SU-DHL-6 (cell line): Measurements from ENCODE around the gene TALDO1.

Source experiments
- H2AFZ ChIP-seq: fragments of 200-600 bp; sonication (generic); 2 replicates; pipeline ENCODE4 v1.6.1; 2014; ENCODE audit warnings: low read depth, mild to moderate bottlenecking, moderate library complexity, mixed read lengths, antibody characterized with exemption, low read length; ENCODE audit not compliant: severe bottlenecking
- H3F3A ChIP-seq: fragments of 200-600 bp; shearing (Covaris generic); 2 replicates; pipeline ENCODE4 v1.6.0; 2016; ENCODE audit warnings: antibody characterized with exemption, mild to moderate bottlenecking; ENCODE audit not compliant: insufficient read depth
- H3K27ac ChIP-seq: fragments of 200-600 bp; sonication (generic); 2 replicates; pipeline ENCODE4 v1.5.1; 2016; ENCODE audit warnings: low read depth, mild to moderate bottlenecking, low read length, moderate library complexity, mixed read lengths
- H3K27me3 ChIP-seq: fragments of 200-600 bp; sonication (generic), shearing (Covaris generic); 2 replicates; pipeline ENCODE4 v1.6.0; 2014; ENCODE audit warnings: mild to moderate bottlenecking, low read length
- H3K36me3 ChIP-seq: fragments of 200-600 bp; sonication (generic); 2 replicates; pipeline ENCODE4 v1.6.1; 2014; ENCODE audit warnings: mild to moderate bottlenecking, low read length, mixed read lengths
- H3K4me2 ChIP-seq: fragments of 300-600, 200-600 bp; shearing (Covaris generic), sonication (generic); 2 replicates; pipeline ENCODE4 v1.6.0; 2014; ENCODE audit warnings: low read length, low read depth, mild to moderate bottlenecking; ENCODE audit not compliant: poor library complexity, severe bottlenecking
- H3K4me3 ChIP-seq: fragments of 200-600 bp; sonication (generic); 2 replicates; pipeline ENCODE4 v1.5.1; 2014; ENCODE audit warnings: antibody characterized with exemption, low read length, mild to moderate bottlenecking, mixed read lengths; ENCODE audit not compliant: insufficient read depth, poor library complexity, severe bottlenecking
- H3K79me2 ChIP-seq: fragments of 200-600 bp; sonication (generic); 2 replicates; pipeline ENCODE4 v1.6.1; 2014; ENCODE audit warnings: mild to moderate bottlenecking, low read length, moderate library complexity; ENCODE audit not compliant: insufficient read depth
- H3K9ac ChIP-seq: fragments of 200-600 bp; sonication (generic); 2 replicates; pipeline ENCODE4 v1.7.0; 2014; ENCODE audit warnings: mild to moderate bottlenecking, low read length
- H3K9me2 ChIP-seq: fragments of 200-600 bp; sonication (generic); replicated peaks from 2 replicates; pipeline ENCODE4 v1.6.1; 2014; ENCODE audit warnings: low read length; ENCODE audit not compliant: insufficient read depth
- H3K9me3 ChIP-seq: fragments of 200-600 bp; sonication (generic); 2 replicates; pipeline ENCODE4 v1.6.1; 2014; ENCODE audit warnings: low read length, mixed read lengths; ENCODE audit not compliant: insufficient read depth
- H4K20me1 ChIP-seq: fragments of 200-600 bp; sonication (generic); 2 replicates; pipeline ENCODE4 v1.6.1; 2014; ENCODE audit warnings: low read depth, mild to moderate bottlenecking, antibody characterized with exemption, low read length, moderate library complexity, mixed read lengths
- CTCF ChIP-seq: fragments of 200-600 bp; sonication (generic); IDR thresholded peaks from one replicate; pipeline ENCODE4 v1.5.1; 2017; ENCODE audit warnings: antibody characterized with exemption, mild to moderate bottlenecking, low read length, moderate library complexity; ENCODE audit not compliant: insufficient read depth, poor library complexity, severe bottlenecking
- EZH2phosphoT487 ChIP-seq: fragments of 200-600 bp; sonication (generic), shearing (Covaris generic); conservative IDR thresholded peaks from 2 replicates; pipeline ENCODE4 v1.6.1; 2018; ENCODE audit warnings: mild to moderate bottlenecking, antibody characterized with exemption, low read length, moderate library complexity, mixed read lengths

TALDO1 gene

GRCh38 chr11:720017-720641, 27.1 kb upstream of the TALDO1 start:
- H3K36me3 ChIP-seq = no peaks in the 10 kb centered on the region
- TF ChIP-seq CTCF (no peak), EZH2phosphoT487 (no peak)
- H3K4me3 ChIP-seq = no peak overlapping the region
- no peak overlapping the region for H2AFZ ChIP-seq
- no peaks in the 10 kb centered on the region for H3K27me3 ChIP-seq
- H3K9me3 ChIP-seq = no peaks in the 10 kb centered on the region
- no peaks in the 10 kb centered on the region for H3K79me2 ChIP-seq
- no peak overlapping the region for H3K4me2 ChIP-seq
- H3K27ac ChIP-seq = no peak overlapping the region
- H3F3A ChIP-seq = peaks cover 7% of the 10 kb centered on the region; the same call in 1 of the 2 replicates
- no peak overlapping the region for H3K9ac ChIP-seq
- H4K20me1 ChIP-seq = no peaks in the 10 kb centered on the region
- no peaks in the 10 kb centered on the region for H3K9me2 ChIP-seq

- Histone ChIP-seq H3K79me2 (no peaks in the 10 kb centered on the region), H3K9me3 (no peaks in the 10 kb centered on the region), H3K4me3 (peak overlapping the region; percentile 13), H3K9me2 (no peaks in the 10 kb centered on the region), H3K36me3 (no peaks in the 10 kb centered on the region), H3K27ac (no peak overlapping the region), H3K9ac (no peak overlapping the region; the same call in 1 of the 2 replicates), H3F3A (peaks cover 7% of the 10 kb centered on the region; the same call in 1 of the 2 replicates), H3K27me3 (no peaks in the 10 kb centered on the region), H2AFZ (no peak overlapping the region), H3K4me2 (peak overlapping the region; percentile 26), H4K20me1 (no peaks in the 10 kb centered on the region)
- TF ChIP-seq EZH2phosphoT487 (no peak), CTCF (no peak)
Observed at GRCh38 chr11:720642-721246, 26.5 kb upstream of the TALDO1 start.

- peak overlapping the region; percentile 26 for H3K4me2 ChIP-seq
- H3K79me2 ChIP-seq = no peaks in the 10 kb centered on the region
- peaks cover 7% of the 10 kb centered on the region; the same call in 1 of the 2 replicates for H3F3A ChIP-seq
- no peaks in the 10 kb centered on the region for H3K9me3 ChIP-seq
- no peaks in the 10 kb centered on the region for H3K9me2 ChIP-seq
- peak overlapping the region; percentile 13 for H3K4me3 ChIP-seq
- no peak overlapping the region for H3K27ac ChIP-seq
- TF ChIP-seq CTCF = no peak
- 0 out of 2 replicates have a peak, but pooled peaks have one; percentile 63 for TF ChIP-seq EZH2phosphoT487
- H2AFZ ChIP-seq = no peak overlapping the region
- no peaks in the 10 kb centered on the region for H4K20me1 ChIP-seq
- H3K9ac ChIP-seq = no peak overlapping the region; the same call in 1 of the 2 replicates
- no peaks in the 10 kb centered on the region for H3K36me3 ChIP-seq
- no peaks in the 10 kb centered on the region for H3K27me3 ChIP-seq
Observed at GRCh38 chr11:721247-721740, 26.0 kb upstream of the TALDO1 start.
